GM23338 (cell line): ENCODE data around the gene SLC29A1. TPM values are rescaled to one million over a fixed set of nuclear protein-coding genes. Genes with fewer than 3 reads are reported as not detected.

ENCODE experiments used
- ATAC-seq: fragments of 200-7000 bp; cut with Tn5 transposase; 3 replicates; pipeline ENCODE4 v1.9.1; 2020
- DNase-seq: peaks from one replicate; pipeline ENCODE4 v3.0.0-alpha.2; 2015; ENCODE audit warnings: low spot score
- H2AFZ ChIP-seq: fragments of 200-600 bp; sonication (generic); 2 replicates; pipeline ENCODE4 v1.8.0; 2016; ENCODE audit warnings: antibody characterized with exemption, mild to moderate bottlenecking, moderate library complexity
- H3F3A ChIP-seq: fragments of 200-600 bp; sonication (generic); replicated peaks from 2 replicates; pipeline ENCODE4 v1.8.0; 2017; ENCODE audit warnings: antibody characterized with exemption, mixed run types, low read depth
- H3K27ac ChIP-seq: fragments of 200-600 bp; sonication (generic); 2 replicates; pipeline ENCODE4 v1.6.1; 2016; ENCODE audit warnings: low read depth
- H3K27me3 ChIP-seq: fragments of 200-600 bp; sonication (generic); 2 replicates; pipeline ENCODE4 v1.8.0; 2016; ENCODE audit warnings: mild to moderate bottlenecking, mixed run types, moderate library complexity; ENCODE audit not compliant: insufficient read depth
- H3K36me3 ChIP-seq: fragments of 200-600 bp; sonication (generic); 2 replicates; pipeline ENCODE4 v1.8.0; 2016; ENCODE audit warnings: mild to moderate bottlenecking; ENCODE audit not compliant: insufficient read depth
- H3K4me1 ChIP-seq: fragments of 200-600 bp; sonication (generic); 2 replicates; pipeline ENCODE4 v1.8.0; 2016; ENCODE audit warnings: mild to moderate bottlenecking, moderate library complexity; ENCODE audit not compliant: insufficient read depth
- H3K4me2 ChIP-seq: fragments of 200-600 bp; sonication (generic); 2 replicates; pipeline ENCODE4 v1.7.1; 2017; ENCODE audit warnings: mixed run types
- H3K4me3 ChIP-seq: fragments of 200-600 bp; sonication (generic); 2 replicates; pipeline ENCODE4 v1.6.1; 2016; ENCODE audit warnings: mixed run types
- H3K79me2 ChIP-seq: fragments of 200-600 bp; sonication (generic); replicated peaks from 2 replicates; pipeline ENCODE4 v1.8.0; 2017; ENCODE audit warnings: mild to moderate bottlenecking; ENCODE audit not compliant: insufficient read depth
- H3K9me2 ChIP-seq: fragments of 200-600 bp; sonication (generic); 2 replicates; pipeline ENCODE4 v1.8.0; 2017; ENCODE audit not compliant: insufficient read depth
- H4K20me1 ChIP-seq: fragments of 200-600 bp; sonication (generic); replicated peaks from 2 replicates; pipeline ENCODE4 v1.8.0; 2017; ENCODE audit warnings: mild to moderate bottlenecking; ENCODE audit not compliant: insufficient read depth
- H3K27ac Mint-ChIP-seq: 2 replicates; pipeline ENCODE4 v1.8.0; 2020; ENCODE audit warnings: inconsistent platforms, mild to moderate bottlenecking, moderate library complexity, mixed read lengths
- H3K27me3 Mint-ChIP-seq: 3 replicates; pipeline ENCODE4 v1.8.0; 2022; ENCODE audit warnings: low read depth, mild to moderate bottlenecking, moderate library complexity, mixed read lengths, inconsistent platforms; ENCODE audit not compliant: insufficient read depth, poor library complexity
- H3K36me3 Mint-ChIP-seq: 3 replicates; pipeline ENCODE4 v1.8.0; 2021; ENCODE audit warnings: low read depth, mild to moderate bottlenecking, inconsistent platforms, moderate library complexity, mixed read lengths
- H3K4me1 Mint-ChIP-seq: 3 replicates; pipeline ENCODE4 v1.8.0; 2020; ENCODE audit warnings: mild to moderate bottlenecking, inconsistent platforms, mixed read lengths
- H3K4me3 Mint-ChIP-seq: 3 replicates; pipeline ENCODE4 v1.8.0; 2021; ENCODE audit warnings: moderate library complexity, mild to moderate bottlenecking, inconsistent platforms, mixed read lengths
- H3K9me3 Mint-ChIP-seq: 3 replicates; pipeline ENCODE4 v1.8.0; 2020; ENCODE audit warnings: moderate library complexity, mild to moderate bottlenecking, inconsistent platforms, mixed read lengths
- CREB1 ChIP-seq: fragments of 250-450 bp; sonication (Bioruptor Pico); IDR thresholded peaks from 2 replicates; pipeline ENCODE4 v1.5.0; 2020; ENCODE audit warnings: low read depth, mild to moderate bottlenecking, moderate library complexity
- POLR2AphosphoS5 ChIP-seq: IDR thresholded peaks from 2 replicates; pipeline ENCODE4 v1.6.1; 2016; ENCODE audit warnings: antibody characterized with exemption, low read depth
- polyA plus RNA-seq: library from polyadenylated mRNA; unstranded; fragments of >200 nt; fragmentation: Nextera tagmentation; extraction: Ambion mirVana; gene quantifications from 2 replicates; pipeline ENCODE4 v1.2.1, GENCODE V29; 2016
- total RNA-seq: library from RNA; depleted of rRNA; stranded (reverse); fragments of >200 nt; shearing (Covaris generic); gene quantifications from 2 replicates; pipeline ENCODE4 v1.2.3, GENCODE V29; 2014
- TF ChIP-seq, protein P1 (sequence below), 2 experiments: fragments of 200-600 bp in 1 of 2; sonication (generic) in 1 of 2; conservative IDR thresholded peaks; 2 replicates each; pipeline versions ENCODE4 v1.5.1 to v1.6.1; 2016 to 2017; ENCODE audit warnings: antibody characterized with exemption in 2 of 2, low read depth in 2 of 2, mild to moderate bottlenecking in 2 of 2, moderate library complexity in 1 of 2
- TF ChIP-seq, protein P2 (sequence below): IDR thresholded peaks from 2 replicates; pipeline ENCODE4 v1.6.1; 2016; ENCODE audit warnings: antibody characterized with exemption
- TF ChIP-seq, protein P3 (sequence below): fragments of 250-450 bp; sonication (Bioruptor Pico); IDR thresholded peaks from 2 replicates; pipeline ENCODE4 v1.5.0; 2020; ENCODE audit warnings: mild to moderate bottlenecking, moderate library complexity

Gene SLC29A1
- total and polyA plus RNA-seq, 2 experiments from 2014 or later = 73.1 to 169 TPM

GRCh38 chr6:44257025-44257752, 33.8 kb downstream of the SLC29A1 start, which contains the start of gene SLC35B2:
Gene SLC35B2 (minus strand): TSS chr6:44257528. CDS start chr6:44257410, 118 bp downstream.
- ATAC-seq = peak; percentile 25
- H3K27me3 Mint-ChIP-seq = peaks cover 45% of the 10 kb centered on the region
- Histone ChIP-seq H3K4me2 (peak within 1 kb of the TSS; percentile 97), H3K79me2 (peaks cover 15% of the 10 kb centered on the region; the same call in 1 of the 2 replicates), H3K27me3 (no peaks in the 10 kb centered on the region), H3K27ac (peak within 1 kb of the TSS; percentile 97), H3F3A (peaks cover 44% of the 10 kb centered on the region), H3K9me2 (no peaks in the 10 kb centered on the region), H3K4me1 (no peaks in the 10 kb centered on the region), H3K4me3 (peak within 1 kb of the TSS; percentile 94), H2AFZ (peak within 1 kb of the TSS; percentile 60; the same call in 1 of the 2 replicates), H4K20me1 (peaks cover 13% of the 10 kb centered on the region), H3K36me3 (peaks cover 22% of the 10 kb centered on the region)
- peaks cover 46% of the 10 kb centered on the region for H3K4me1 Mint-ChIP-seq
- peaks cover 61% of the 10 kb centered on the region for H3K36me3 Mint-ChIP-seq
- H3K27ac Mint-ChIP-seq = peak within 1 kb of the TSS; percentile 97
- peak within 1 kb of the TSS; percentile 96 for H3K4me3 Mint-ChIP-seq
- TF ChIP-seq, protein P1, sequence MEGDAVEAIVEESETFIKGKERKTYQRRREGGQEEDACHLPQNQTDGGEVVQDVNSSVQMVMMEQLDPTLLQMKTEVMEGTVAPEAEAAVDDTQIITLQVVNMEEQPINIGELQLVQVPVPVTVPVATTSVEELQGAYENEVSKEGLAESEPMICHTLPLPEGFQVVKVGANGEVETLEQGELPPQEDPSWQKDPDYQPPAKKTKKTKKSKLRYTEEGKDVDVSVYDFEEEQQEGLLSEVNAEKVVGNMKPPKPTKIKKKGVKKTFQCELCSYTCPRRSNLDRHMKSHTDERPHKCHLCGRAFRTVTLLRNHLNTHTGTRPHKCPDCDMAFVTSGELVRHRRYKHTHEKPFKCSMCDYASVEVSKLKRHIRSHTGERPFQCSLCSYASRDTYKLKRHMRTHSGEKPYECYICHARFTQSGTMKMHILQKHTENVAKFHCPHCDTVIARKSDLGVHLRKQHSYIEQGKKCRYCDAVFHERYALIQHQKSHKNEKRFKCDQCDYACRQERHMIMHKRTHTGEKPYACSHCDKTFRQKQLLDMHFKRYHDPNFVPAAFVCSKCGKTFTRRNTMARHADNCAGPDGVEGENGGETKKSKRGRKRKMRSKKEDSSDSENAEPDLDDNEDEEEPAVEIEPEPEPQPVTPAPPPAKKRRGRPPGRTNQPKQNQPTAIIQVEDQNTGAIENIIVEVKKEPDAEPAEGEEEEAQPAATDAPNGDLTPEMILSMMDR (conservative IDR thresholded peaks at IDR 0.05; ENCODE audit: low read depth in 2 of 2) = peak; percentile 36 to 70
- TF ChIP-seq, protein P2, sequence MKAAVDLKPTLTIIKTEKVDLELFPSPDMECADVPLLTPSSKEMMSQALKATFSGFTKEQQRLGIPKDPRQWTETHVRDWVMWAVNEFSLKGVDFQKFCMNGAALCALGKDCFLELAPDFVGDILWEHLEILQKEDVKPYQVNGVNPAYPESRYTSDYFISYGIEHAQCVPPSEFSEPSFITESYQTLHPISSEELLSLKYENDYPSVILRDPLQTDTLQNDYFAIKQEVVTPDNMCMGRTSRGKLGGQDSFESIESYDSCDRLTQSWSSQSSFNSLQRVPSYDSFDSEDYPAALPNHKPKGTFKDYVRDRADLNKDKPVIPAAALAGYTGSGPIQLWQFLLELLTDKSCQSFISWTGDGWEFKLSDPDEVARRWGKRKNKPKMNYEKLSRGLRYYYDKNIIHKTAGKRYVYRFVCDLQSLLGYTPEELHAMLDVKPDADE = no peak
- TF ChIP-seq POLR2AphosphoS5 (peak; percentile 77), CREB1 (CRISPR knock-in tag) (0 out of 2 replicates have a peak, but pooled peaks have one; percentile 35)
- peaks cover 7% of the 10 kb centered on the region for H3K9me3 Mint-ChIP-seq
- peak; percentile 83 for DNase-seq

DNA sequence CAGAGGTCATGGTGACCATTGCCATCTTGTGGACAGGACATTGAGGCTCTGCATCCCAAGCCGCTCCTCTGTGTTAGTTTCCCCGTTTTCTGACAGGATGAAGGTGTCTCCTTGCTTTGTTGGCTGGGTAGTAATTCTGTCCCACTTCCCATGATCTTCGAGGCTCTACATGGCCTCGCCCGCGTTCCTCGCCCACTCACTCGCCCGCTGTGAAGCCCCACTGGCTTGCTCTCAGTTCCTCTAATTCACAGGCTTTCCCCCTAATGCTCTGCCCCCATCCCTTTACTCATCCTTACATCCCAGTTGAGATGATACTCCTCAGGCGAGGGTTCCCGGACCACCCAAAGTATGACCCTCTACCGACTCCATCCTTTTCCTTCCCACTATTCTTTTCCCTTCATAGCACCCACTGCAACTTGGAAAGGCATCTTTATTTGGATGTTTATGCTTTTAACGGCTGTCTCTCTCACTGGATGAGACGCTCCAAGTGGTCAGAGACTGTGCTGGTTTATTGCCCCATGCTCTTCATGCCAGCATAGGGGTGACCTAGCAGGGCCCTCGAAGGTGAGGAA, 34.4 kb downstream of the SLC29A1 start:
- Histone ChIP-seq H3K79me2 (peaks cover 15% of the 10 kb centered on the region; the same call in 1 of the 2 replicates), H3K4me1 (peaks cover 1% of the 10 kb centered on the region), H3K27ac (peak overlapping the region; percentile 83), H3K36me3 (peaks cover 15% of the 10 kb centered on the region), H3K9me2 (no peaks in the 10 kb centered on the region), H3K4me3 (peak overlapping the region; percentile 94), H4K20me1 (peaks cover 10% of the 10 kb centered on the region; the same call in 1 of the 2 replicates), H3F3A (peaks cover 38% of the 10 kb centered on the region), H3K4me2 (peak overlapping the region; percentile 81), H3K27me3 (no peaks in the 10 kb centered on the region), H2AFZ (peak overlapping the region; percentile 60; the same call in 1 of the 2 replicates)
- peaks cover 49% of the 10 kb centered on the region for H3K27me3 Mint-ChIP-seq
- peaks cover 55% of the 10 kb centered on the region for H3K36me3 Mint-ChIP-seq
- H3K9me3 Mint-ChIP-seq = peaks cover 7% of the 10 kb centered on the region
- no peak for ATAC-seq
- peaks cover 49% of the 10 kb centered on the region for H3K4me1 Mint-ChIP-seq
- peak overlapping the region; percentile 78 for H3K4me3 Mint-ChIP-seq
- H3K27ac Mint-ChIP-seq = peak overlapping the region; percentile 94
- no peak for DNase-seq
- TF ChIP-seq, protein P3, sequence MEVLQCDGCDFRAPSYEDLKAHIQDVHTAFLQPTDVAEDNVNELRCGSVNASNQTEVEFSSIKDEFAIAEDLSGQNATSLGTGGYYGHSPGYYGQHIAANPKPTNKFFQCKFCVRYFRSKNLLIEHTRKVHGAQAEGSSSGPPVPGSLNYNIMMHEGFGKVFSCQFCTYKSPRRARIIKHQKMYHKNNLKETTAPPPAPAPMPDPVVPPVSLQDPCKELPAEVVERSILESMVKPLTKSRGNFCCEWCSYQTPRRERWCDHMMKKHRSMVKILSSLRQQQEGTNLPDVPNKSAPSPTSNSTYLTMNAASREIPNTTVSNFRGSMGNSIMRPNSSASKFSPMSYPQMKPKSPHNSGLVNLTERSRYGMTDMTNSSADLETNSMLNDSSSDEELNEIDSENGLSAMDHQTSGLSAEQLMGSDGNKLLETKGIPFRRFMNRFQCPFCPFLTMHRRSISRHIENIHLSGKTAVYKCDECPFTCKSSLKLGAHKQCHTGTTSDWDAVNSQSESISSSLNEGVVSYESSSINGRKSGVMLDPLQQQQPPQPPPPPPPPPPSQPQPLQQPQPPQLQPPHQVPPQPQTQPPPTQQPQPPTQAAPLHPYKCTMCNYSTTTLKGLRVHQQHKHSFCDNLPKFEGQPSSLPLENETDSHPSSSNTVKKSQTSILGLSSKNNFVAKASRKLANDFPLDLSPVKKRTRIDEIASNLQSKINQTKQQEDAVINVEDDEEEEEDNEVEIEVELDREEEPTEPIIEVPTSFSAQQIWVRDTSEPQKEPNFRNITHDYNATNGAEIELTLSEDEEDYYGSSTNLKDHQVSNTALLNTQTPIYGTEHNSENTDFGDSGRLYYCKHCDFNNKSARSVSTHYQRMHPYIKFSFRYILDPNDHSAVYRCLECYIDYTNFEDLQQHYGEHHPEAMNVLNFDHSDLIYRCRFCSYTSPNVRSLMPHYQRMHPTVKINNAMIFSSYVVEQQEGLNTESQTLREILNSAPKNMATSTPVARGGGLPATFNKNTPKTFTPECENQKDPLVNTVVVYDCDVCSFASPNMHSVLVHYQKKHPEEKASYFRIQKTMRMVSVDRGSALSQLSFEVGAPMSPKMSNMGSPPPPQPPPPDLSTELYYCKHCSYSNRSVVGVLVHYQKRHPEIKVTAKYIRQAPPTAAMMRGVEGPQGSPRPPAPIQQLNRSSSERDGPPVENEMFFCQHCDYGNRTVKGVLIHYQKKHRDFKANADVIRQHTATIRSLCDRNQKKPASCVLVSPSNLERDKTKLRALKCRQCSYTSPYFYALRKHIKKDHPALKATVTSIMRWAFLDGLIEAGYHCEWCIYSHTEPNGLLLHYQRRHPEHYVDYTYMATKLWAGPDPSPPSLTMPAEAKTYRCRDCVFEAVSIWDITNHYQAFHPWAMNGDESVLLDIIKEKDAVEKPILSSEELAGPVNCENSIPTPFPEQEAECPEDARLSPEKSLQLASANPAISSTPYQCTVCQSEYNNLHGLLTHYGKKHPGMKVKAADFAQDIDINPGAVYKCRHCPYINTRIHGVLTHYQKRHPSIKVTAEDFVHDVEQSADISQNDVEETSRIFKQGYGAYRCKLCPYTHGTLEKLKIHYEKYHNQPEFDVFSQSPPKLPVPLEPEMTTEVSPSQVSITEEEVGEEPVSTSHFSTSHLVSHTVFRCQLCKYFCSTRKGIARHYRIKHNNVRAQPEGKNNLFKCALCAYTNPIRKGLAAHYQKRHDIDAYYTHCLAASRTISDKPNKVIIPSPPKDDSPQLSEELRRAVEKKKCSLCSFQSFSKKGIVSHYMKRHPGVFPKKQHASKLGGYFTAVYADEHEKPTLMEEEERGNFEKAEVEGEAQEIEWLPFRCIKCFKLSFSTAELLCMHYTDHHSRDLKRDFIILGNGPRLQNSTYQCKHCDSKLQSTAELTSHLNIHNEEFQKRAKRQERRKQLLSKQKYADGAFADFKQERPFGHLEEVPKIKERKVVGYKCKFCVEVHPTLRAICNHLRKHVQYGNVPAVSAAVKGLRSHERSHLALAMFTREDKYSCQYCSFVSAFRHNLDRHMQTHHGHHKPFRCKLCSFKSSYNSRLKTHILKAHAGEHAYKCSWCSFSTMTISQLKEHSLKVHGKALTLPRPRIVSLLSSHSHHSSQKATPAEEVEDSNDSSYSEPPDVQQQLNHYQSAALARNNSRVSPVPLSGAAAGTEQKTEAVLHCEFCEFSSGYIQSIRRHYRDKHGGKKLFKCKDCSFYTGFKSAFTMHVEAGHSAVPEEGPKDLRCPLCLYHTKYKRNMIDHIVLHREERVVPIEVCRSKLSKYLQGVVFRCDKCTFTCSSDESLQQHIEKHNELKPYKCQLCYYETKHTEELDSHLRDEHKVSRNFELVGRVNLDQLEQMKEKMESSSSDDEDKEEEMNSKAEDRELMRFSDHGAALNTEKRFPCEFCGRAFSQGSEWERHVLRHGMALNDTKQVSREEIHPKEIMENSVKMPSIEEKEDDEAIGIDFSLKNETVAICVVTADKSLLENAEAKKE (CRISPR knock-in tag) = no peak
- TF ChIP-seq, protein P2 = no peak
